A204.1 (cell line): ENCODE results near the gene ERI3.
A peak's percentile ranks its signal among the peaks of the same experiment; 100 is the strongest.

ENCODE experiments used
- FAIRE-seq: peaks from 2 replicates; lab custom pipeline; 2012; peaks lifted over from hg19 to GRCh38; lab: Jason Lieb, UNC

The ERI3 gene

DNA sequence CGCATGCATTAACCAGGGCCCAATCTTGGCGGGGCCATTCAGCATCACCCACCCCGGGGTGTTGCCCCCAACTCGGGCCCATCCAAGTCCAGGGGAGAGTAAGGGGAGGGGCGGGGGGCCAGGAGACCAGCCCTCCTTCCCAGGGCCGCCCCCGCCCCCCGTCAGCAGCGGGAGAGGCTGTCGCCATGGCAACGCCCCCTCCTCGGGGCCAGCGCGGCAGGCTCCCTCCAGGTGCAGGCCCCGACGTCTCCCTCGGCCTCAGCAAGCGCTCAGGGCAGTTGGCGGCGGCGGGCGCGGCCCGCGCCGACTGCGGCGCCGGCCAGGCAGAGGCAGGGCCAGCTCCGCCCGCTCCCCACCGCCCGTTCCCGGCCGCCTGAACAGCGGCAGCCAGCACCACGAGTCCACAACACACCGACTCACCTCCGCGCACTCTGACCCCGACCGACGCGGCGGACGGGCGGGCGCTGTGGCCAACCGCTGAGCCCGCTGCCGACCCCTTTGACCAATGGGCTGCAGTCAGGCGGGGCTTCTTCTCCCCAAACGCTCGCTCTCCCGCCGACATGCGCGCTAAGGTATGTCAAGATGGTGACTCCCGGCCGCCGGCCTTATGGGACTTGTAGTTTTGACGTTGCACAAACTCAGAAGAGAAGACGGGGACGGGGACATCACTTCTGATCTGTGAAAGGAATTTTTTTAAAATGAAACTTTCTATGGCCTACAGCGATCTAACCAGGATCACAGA, at the start of gene ERI3:
TSS of gene ERI3 (minus strand) at position 418 of the 742 bp plus-strand sequence. CDS start at position 187, 231 bp downstream.
- FAIRE-seq = peak; percentile 96

GRCh38 chr1:44401256-44402228, 46.5 kb upstream of the ERI3 start:
- no peak for FAIRE-seq

GRCh38 chr1:44390277-44390676, 35.2 kb upstream of the ERI3 start:
- FAIRE-seq = no peak

DNA sequence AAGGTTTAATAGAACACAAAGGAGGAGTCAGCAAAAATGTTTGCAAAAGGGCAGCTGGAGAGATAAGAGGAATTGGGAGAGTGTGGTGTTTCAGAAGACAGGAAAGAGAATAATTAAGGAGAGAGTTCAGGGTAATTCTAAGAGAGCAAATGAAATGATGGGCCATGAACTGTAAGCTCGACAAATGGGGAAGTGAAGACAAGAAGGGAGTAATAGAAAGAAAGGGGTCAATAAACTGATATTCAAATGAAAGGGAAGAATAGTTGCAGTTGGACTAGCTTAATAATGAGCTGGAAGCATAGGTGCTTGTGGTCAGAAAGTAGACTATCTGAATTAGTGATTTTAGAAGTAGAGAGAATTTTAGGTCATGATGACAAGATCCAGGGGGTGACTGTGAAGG, 34.4 kb upstream of the ERI3 start:
- no peak for FAIRE-seq

GRCh38 chr1:44388551-44388950, 33.5 kb upstream of the ERI3 start:
- FAIRE-seq = no peak

GRCh38 chr1:44380666-44381177, 25.7 kb upstream of the ERI3 start:
- FAIRE-seq = no peak

- FAIRE-seq = no peak
Measured at GRCh38 chr1:44377925-44378784, 23.1 kb upstream of the ERI3 start.

DNA sequence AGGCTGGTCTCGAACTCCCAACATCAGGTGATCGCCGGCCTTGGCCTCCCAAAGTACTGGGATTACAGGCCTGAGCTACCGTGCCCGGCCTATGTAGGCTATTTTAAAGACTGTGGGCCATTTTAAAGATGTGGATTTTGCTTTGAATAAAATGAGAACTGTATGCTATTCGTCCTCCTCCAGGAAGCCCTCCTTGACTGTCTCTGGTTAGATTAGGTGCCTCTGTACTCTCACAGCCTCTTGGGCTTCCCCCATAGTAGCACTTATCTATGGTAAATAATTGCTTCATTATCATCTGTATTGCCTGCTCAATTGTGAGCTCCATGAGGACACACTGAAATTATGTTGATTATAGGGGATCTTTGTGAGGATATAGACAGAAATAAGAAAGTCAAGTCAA, 20.5 kb upstream of the ERI3 start:
- no peak for FAIRE-seq

DNA sequence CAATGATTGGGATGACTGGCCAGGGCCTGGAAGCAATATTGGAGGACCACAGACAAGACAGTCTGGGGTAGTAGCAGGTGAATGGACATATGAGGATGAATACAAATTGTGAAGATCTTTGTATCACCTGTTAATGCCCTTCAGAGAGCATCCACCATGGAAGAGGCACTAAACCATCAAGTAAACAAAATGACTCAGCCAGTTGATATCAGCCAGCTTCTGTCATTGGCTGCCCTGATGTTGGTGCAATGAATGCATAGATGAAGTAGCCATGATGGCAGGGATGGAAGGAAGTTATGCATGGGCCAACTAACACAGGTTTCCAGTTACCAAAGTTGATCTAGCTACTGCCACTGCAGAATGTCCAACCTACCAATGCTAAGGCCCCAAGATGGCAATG, 16.1 kb upstream of the ERI3 start:
- no peak for FAIRE-seq

- no peak for FAIRE-seq
Measured at GRCh38 chr1:44368471-44369151, 13.6 kb upstream of the ERI3 start.

DNA sequence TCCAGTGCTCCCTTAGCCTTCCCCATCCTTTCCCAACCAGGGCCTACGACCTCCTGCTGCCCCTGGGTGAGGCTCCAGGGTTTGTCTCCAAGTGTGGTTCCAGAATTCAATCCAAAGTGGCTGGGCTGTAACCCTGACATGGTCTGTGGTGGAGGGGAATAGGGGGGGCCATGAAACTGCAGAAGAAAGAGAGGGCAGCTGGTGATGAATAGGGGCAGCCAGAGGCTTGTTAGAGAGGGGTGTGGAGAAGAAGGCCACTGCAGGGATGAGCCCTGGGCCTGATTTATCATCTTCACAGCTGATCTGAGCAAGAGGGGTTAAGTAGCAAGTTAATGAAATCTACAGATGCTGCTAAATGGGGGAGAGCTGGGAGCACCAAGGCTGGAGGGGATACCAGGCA, 12.9 kb upstream of the ERI3 start:
- no peak for FAIRE-seq

GRCh38 chr1:44366371-44366975, 11.4 kb upstream of the ERI3 start:
- FAIRE-seq = no peak

GRCh38 chr1:44361478-44361877, 6.4 kb upstream of the ERI3 start:
- FAIRE-seq = no peak

- FAIRE-seq = no peak
Measured at GRCh38 chr1:44359234-44359935, 4.3 kb upstream of the ERI3 start.

DNA sequence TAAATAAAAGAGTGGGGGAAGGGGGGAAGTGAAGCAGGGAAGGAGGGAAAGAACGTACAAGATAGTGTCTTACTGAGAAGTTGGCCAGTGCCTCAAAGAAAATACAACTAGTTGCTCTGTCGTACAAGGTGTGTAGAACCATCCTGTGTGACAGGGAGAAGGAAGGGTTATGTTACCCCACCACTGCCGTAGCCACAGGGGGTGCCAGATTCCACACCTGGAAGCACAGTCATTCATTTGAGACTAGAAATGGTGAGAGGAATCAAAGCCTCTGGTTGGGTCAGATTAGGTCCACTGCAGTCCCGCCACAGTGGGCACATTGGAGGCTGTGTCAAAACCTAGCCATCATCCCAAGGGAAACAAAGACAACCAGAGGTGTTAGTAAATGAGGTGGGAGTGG, 2.7 kb upstream of the ERI3 start:
- FAIRE-seq = no peak

DNA sequence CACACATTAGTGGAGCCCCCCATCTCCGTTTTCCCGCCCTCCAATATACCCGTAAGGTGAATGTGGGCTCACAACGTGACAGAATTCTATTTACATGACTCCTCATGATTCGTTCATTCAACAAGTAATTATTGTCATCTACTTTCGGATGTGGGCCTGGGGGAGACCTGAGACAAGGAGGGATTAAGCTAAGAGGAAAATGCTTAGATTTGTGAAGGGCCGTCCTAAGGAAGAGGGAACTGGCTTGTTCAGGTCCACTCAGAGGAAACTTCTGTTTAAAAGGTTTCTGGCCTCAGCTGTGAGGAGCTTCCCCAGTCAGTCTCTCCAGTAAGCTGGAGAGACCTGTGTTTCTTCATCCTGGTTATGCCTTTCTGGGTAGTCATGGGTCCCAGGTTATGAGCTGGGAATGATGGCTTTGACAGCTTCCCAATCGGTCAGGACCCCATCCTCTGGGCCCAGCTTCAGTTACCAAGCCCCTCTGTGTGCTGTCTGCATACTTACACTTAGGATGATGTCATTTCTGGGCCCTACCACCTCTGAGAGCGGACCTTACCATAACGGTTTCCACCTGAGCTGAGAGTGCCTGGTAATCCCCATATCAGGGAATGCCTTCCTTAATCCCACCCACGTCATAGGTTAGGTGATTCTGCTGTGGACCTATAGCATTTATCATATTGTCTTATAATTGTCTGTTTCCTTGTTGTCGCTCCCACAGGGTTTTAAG, 687 bp upstream of the ERI3 start:
- FAIRE-seq = no peak

GRCh38 chr1:44354268-44354839, 703 bp downstream of the ERI3 start:
- no peak for FAIRE-seq

DNA sequence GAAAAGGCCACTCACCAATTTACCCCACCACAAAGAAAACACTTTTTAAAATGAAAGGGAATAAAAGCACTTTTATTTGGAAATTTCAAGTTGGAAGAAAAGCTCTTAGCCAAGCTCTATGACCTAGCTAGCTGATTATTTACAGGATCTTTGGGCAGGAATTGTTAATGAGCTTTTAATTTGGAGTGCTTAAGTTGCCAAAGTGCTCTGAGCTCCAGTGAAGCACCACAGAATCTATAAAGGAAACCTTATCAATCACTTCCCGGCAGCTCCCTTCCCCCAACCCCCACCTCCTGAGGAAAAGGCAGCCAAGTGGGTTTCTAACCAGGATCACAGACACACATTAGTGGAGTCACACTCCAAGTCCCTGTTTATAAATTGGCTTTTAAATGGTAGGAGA, 1.5 kb downstream of the ERI3 start:
- no peak for FAIRE-seq

DNA sequence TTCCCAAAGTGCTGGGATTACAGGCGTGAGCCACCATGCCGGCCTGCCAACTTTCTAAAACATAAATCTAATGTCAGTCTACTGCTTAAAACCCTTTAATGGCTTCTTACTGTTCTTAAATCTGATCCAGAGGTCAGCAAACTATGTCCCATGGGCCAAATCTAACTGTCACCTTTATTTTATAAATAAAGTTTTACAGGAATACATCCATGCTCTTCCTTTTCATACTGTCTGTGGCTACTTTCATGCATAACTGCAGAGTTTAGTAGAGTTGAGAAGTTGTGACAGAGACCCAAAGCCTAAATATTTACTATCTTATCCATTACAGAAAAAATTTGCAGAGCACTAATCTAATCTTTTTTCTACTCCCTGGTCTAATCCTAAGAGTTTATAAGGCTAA, 3.8 kb downstream of the ERI3 start:
- FAIRE-seq = no peak
